Activated CD4-positive, alpha-beta memory T cell treated with anti-CD3 and anti-CD28 coated beads, Interleukin-2, amount 10 ng/mL, durations not matched to agents 7 days and 5 days (primary cell): Measurements from ENCODE around the gene CNDP1. TPM values are rescaled to one million over a fixed set of nuclear protein-coding genes. Genes with fewer than 3 reads are reported as not detected.

Source experiments
- CTCF ChIA-PET: fragments of 350-600 bp; sonication (Branson Sonifier 250); formaldehyde crosslinking; loops from one replicate; lab custom pipeline; 2021; ENCODE audit warnings: antibody characterized with exemption, inconsistent platforms; lab: Charles Lee
- POLR2A ChIA-PET: fragments of 350-600 bp; sonication (Branson Sonifier 250); formaldehyde crosslinking; loops from one replicate; lab custom pipeline; 2021; ENCODE audit warnings: antibody characterized with exemption; lab: Charles Lee
- DNase-seq: peaks from one replicate; pipeline ENCODE4 v3.0.0-alpha.2; 2020
- H3K27ac Mint-ChIP-seq: one replicate; pipeline ENCODE4 v1.8.0; 2021; ENCODE audit warnings: mild to moderate bottlenecking, mixed read lengths
- H3K27me3 Mint-ChIP-seq: one replicate; pipeline ENCODE4 v1.8.0; 2021; ENCODE audit warnings: mixed read lengths
- H3K36me3 Mint-ChIP-seq: one replicate; pipeline ENCODE4 v1.8.0; 2021; ENCODE audit warnings: low read depth, mixed read lengths
- H3K4me1 Mint-ChIP-seq: one replicate; pipeline ENCODE4 v1.8.0; 2021; ENCODE audit warnings: mixed read lengths
- H3K4me3 Mint-ChIP-seq: one replicate; pipeline ENCODE4 v1.8.0; 2021; ENCODE audit warnings: mild to moderate bottlenecking, mixed read lengths
- H3K9me3 Mint-ChIP-seq: one replicate; pipeline ENCODE4 v1.8.0; 2021; ENCODE audit warnings: mixed read lengths
- total RNA-seq, 2 experiments: library from RNA; stranded (reverse); gene quantifications; one replicate each; pipeline ENCODE4 v1.2.3, GENCODE V29; 2021

CNDP1 gene
- total RNA-seq, 2 experiments from 2014 or later, result not detected

DNA sequence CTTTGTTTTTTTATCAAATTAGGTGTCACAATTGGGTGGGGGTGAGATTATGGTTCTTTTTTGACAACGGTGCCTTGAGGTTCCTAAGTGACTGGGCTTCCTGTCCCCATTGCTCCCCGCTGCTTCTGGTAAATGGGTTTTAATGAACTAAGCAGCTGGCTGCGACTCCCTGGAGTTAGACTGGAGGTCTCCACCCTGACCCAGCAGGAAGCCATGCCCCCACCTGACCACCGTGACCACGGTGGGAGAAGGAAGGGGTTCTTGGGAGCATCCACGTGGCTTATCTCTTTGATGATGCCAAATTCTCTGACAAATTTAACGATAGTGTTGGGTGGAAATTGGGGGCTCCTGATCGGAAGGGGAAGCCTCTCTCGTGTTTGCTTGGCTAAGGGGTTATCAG, 25.9 kb upstream of the CNDP1 start:
- Mint-ChIP-seq H3K9me3 (no peaks in the 10 kb centered on the region), H3K4me3 (no peak overlapping the region), H3K36me3 (peaks cover 66% of the 10 kb centered on the region), H3K27ac (no peak overlapping the region), H3K4me1 (no peaks in the 10 kb centered on the region), H3K27me3 (no peaks in the 10 kb centered on the region)
- CTCF ChIA-PET, result no interaction called here
- POLR2A ChIA-PET, result interaction anchor here (2.8 kb wide), 1 partner anchor 12 kb away, joined by 9 read pairs; the partner anchor contains the start of gene CNDP2
- DNase-seq, result no peak

DNA sequence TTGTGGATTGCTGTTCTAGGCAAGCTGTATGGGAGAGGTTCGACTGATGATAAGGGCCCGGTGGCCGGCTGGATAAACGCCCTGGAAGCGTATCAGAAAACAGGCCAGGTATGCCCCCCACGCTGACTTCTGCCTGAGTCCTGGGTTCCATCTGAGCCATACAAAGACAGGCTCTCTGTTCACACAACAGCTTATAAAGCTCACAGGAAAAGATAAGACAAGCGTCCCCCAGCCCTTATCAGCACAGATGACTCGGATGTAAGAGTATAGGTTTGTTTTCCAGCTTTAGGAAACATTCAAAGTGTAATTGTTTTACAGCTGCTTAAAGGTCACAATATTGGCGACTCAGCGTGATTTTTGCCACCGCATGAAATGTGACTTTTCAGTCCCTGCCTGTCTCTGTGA, 25.5 kb upstream of the CNDP1 start:
- peaks cover 62% of the 10 kb centered on the region for H3K36me3 Mint-ChIP-seq
- H3K27me3 Mint-ChIP-seq, result no peaks in the 10 kb centered on the region
- no peaks in the 10 kb centered on the region for H3K9me3 Mint-ChIP-seq
- POLR2A ChIA-PET, result interaction anchor here (2.8 kb wide), 1 partner anchor 12 kb away, joined by 9 read pairs; the partner anchor contains the start of gene CNDP2
- H3K4me1 Mint-ChIP-seq, result no peaks in the 10 kb centered on the region
- H3K4me3 Mint-ChIP-seq, result no peak overlapping the region
- H3K27ac Mint-ChIP-seq, result no peak overlapping the region
- CTCF ChIA-PET, result interaction anchor here (1.2 kb wide), 1 partner anchor 43 kb away, joined by 3 read pairs; no protein-coding TSS in a partner anchor
- DNase-seq, result no peak

DNA sequence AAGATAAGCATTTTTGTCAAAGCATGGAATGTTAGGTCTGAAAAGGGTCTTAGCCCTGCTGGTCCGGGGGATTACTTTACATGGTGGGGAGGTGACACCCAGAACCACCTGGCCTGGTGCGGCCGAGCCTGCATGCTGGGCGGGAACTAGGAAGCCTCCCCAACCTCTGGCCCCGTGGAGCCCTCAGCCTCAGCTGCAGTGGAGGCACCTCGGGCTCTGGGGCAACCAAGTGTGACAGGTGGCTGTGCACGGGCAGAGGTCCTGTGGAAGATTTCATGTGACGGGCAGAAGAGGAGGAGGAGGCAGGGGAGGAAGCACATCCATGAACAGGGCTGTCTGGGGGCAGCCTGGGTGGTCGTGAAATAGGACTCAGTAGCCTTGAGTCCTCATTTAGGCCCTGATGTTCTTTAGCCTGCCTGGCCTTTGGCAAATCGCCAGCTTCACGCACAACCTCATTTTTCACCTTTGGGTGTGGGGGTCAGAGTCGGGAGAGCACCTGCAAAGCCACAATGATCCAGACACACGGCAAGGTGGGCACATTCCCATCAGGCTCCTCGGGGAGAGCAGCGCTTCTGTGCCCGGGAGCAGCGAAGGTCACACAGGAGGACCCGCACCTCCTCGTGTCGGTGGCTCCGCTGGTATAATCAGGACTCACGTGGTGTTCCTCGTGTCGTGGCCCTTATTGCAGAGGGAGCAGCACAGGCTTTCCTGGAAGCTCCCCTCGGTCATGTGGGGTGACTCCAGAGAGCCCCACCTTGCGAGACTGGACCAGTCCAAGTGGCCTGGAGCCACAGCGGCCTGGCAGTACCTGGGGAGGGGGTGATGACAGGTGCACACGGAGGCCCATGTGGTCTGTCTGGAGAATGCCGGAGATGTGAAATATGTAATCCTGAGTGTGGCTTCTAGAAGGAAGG, 24.2 kb upstream of the CNDP1 start:
- Mint-ChIP-seq H3K36me3 (peaks cover 64% of the 10 kb centered on the region), H3K4me1 (no peaks in the 10 kb centered on the region), H3K27me3 (no peaks in the 10 kb centered on the region), H3K27ac (no peak overlapping the region), H3K9me3 (no peaks in the 10 kb centered on the region), H3K4me3 (no peak overlapping the region)
- ChIA-PET CTCF (interaction anchor here (1.2 kb wide), 1 partner anchor 42 kb away, joined by 3 read pairs; no protein-coding TSS in a partner anchor), POLR2A (interaction anchor here (1.5 kb wide), 1 partner anchor 10 kb away, joined by 5 read pairs; no protein-coding TSS in a partner anchor)
- DNase-seq, result no peak

DNA sequence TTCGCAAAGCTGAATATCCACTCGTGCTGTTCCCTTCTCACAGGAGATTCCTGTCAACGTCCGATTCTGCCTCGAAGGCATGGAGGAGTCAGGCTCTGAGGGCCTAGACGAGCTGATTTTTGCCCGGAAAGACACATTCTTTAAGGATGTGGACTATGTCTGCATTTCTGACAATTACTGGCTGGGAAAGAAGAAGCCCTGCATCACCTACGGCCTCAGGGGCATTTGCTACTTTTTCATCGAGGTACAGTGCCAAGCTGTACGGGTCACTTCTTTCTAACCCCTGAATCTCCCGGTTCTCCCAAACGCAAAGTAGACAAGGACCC, 23.6 kb upstream of the CNDP1 start:
- Mint-ChIP-seq H3K4me1 (no peaks in the 10 kb centered on the region), H3K36me3 (peaks cover 60% of the 10 kb centered on the region), H3K4me3 (no peak overlapping the region), H3K27ac (no peak overlapping the region), H3K9me3 (no peaks in the 10 kb centered on the region), H3K27me3 (no peaks in the 10 kb centered on the region)
- ChIA-PET CTCF (no interaction called here), POLR2A (interaction anchor here (1.5 kb wide), 1 partner anchor 11 kb away, joined by 5 read pairs; no protein-coding TSS in a partner anchor)
- no peak for DNase-seq

DNA sequence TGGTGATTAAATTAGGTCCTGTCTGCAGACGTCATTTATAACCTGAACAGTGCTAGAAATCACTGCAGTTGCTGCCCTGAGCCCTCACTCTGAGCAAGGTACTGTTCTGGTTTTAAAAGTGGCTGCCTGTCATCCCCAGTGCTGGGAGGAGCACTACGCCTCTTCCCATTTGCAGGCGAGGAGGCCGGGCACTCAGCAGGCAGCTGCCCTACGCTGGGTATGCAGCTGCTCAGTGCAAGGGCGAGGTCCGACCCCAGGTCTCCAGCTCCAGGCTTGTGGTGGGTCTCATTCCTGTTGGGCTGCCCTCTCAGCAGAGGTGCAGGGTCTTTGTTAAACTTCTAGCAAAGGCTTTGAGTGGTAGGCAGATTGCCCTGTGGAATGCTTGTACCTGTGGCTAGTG, 22.5 kb upstream of the CNDP1 start:
- H3K4me1 Mint-ChIP-seq, result no peaks in the 10 kb centered on the region

DNA sequence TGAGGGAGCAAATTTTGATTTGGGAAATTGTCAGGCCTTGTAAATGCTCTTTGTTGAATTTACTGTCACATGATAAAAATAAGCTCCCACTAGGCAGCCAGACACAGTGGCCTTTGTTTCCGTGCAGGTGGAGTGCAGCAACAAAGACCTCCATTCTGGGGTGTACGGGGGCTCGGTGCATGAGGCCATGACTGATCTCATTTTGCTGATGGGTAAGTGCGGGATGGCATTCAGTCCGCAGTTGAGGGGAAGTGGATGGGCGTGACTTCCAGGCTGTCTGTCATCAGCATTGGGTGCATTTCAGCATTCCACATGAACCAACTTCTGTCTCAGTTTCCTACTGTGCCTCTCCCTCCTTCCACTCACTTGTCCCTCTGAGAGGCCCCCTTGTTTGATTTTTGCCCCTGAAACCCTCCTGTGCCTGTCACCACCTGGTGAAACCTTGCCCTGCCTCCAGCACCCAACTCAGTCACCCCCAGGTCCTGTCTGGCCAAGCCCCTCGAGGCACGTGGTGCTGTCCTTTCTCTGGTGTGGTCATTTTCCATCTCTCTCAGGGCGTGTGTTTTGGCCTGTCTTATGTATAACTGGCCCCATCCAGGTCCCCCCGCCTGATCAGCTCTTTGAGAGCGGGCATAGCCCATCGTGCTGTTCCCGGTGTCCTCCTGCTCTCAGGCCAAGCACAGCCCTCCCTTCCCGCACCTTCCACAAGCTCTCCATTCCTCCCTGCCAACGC, 21.8 kb upstream of the CNDP1 start:
- no peaks in the 10 kb centered on the region for H3K4me1 Mint-ChIP-seq
- no peak overlapping the region for H3K27ac Mint-ChIP-seq
- DNase-seq, result no peak
- H3K36me3 Mint-ChIP-seq, result peaks cover 50% of the 10 kb centered on the region
- no peaks in the 10 kb centered on the region for H3K9me3 Mint-ChIP-seq
- no peak overlapping the region for H3K4me3 Mint-ChIP-seq
- POLR2A ChIA-PET, result no interaction called here
- CTCF ChIA-PET, result interaction anchor here (1.2 kb wide), 1 partner anchor 19 kb away, joined by 3 read pairs; no protein-coding TSS in a partner anchor
- H3K27me3 Mint-ChIP-seq, result no peaks in the 10 kb centered on the region

More for the DNA sequence above, 22.5 kb upstream of the CNDP1 start:
- ChIA-PET POLR2A (no interaction called here), CTCF (interaction anchor here (1.2 kb wide), 1 partner anchor 18 kb away, joined by 3 read pairs; no protein-coding TSS in a partner anchor)
- peaks cover 53% of the 10 kb centered on the region for H3K36me3 Mint-ChIP-seq
- H3K27ac Mint-ChIP-seq, result no peak overlapping the region
- no peak for DNase-seq
- H3K9me3 Mint-ChIP-seq, result no peaks in the 10 kb centered on the region
- H3K4me3 Mint-ChIP-seq, result no peak overlapping the region
- no peaks in the 10 kb centered on the region for H3K27me3 Mint-ChIP-seq

DNA sequence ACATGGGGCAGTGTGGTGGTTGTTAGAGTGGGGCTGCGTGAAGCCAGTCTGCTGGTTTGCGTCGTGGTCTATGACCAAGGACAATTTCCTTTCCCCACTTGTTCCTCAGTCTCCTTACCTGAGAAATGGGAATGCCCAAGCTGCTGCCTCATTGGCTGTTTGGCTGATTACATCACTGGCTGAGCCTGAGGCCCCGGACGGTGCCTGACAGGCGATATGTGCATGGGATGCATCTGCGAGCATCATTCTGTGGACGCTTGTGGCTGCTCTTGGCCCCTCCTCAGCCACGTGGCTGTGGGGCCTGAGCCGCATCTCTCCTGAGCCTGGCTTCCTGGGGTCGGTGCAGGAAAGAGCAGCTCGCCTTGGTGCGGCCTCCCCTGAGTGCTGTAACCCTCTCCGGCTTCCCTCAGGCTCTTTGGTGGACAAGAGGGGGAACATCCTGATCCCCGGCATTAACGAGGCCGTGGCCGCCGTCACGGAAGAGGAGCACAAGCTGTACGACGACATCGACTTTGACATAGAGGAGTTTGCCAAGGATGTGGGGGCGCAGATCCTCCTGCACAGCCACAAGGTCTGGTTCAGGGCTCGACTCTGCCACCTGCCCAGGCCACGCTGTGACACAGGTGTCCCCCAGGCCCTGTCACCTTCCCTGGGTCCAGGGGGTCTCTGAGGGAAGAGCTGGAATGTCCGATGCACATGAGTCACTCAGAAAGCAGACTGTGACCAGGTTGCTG, 21.0 kb upstream of the CNDP1 start:
- H3K27me3 Mint-ChIP-seq, result no peaks in the 10 kb centered on the region
- CTCF ChIA-PET, result no interaction called here
- H3K27ac Mint-ChIP-seq, result no peak overlapping the region
- peaks cover 46% of the 10 kb centered on the region for H3K36me3 Mint-ChIP-seq
- DNase-seq, result no peak
- POLR2A ChIA-PET, result no interaction called here
- no peaks in the 10 kb centered on the region for H3K9me3 Mint-ChIP-seq
- no peak overlapping the region for H3K4me3 Mint-ChIP-seq
- H3K4me1 Mint-ChIP-seq, result no peaks in the 10 kb centered on the region

DNA sequence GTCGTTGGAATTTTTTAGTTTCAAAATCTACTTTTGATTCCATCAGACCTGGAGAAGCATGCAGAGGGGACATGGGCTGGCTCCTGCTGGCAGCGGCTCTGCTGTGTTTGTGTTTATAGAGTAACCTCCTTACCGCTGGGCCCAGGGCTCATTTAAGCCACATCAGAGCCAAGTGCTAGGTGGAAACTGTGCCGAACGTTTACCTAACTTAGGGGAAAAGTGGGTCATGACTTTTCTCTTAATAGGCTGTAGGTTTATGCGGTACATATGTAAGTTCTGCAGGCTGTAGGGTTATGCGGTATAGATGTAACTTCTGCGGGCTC, 20.5 kb upstream of the CNDP1 start:
- no peaks in the 10 kb centered on the region for H3K9me3 Mint-ChIP-seq
- CTCF ChIA-PET, result no interaction called here
- no peak overlapping the region for H3K4me3 Mint-ChIP-seq
- H3K27ac Mint-ChIP-seq, result no peak overlapping the region
- DNase-seq, result no peak
- H3K27me3 Mint-ChIP-seq, result no peaks in the 10 kb centered on the region
- H3K36me3 Mint-ChIP-seq, result peaks cover 42% of the 10 kb centered on the region
- POLR2A ChIA-PET, result no interaction called here
- H3K4me1 Mint-ChIP-seq, result no peaks in the 10 kb centered on the region

DNA sequence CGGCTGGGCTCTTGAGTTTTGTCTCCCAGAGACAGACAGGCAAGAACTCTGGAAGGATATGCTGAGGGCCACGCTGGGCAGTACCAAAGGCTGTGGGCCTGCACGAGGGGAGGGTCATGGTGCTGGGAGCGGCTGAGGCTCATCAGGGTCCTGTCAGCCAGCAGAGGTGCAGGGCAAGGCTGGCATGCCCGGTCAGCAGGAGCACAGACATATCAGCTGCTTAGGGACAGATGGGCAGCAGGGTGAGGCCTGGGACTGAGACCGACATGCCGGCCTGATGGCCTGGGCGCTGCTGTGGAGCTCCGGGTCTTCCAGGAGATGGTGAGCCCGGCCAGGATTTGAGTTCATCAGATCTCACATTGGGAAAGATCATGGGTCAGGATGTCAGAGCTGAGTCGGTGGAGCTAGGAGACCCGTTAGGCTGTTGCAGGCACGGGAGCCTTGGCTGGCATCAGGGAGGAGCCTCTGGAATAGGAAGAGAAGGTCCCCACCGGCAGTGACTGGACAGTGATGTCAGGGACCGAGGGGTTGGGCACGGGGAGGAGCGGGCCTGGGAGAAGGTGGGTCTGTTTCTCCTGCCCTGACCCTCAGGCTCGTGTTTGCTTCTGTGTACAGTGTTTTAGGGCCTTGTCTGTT, 19.3 kb upstream of the CNDP1 start:
- no peaks in the 10 kb centered on the region for H3K27me3 Mint-ChIP-seq
- peaks cover 48% of the 10 kb centered on the region for H3K36me3 Mint-ChIP-seq
- H3K4me3 Mint-ChIP-seq, result no peak overlapping the region
- DNase-seq, result no peak
- no peak overlapping the region for H3K27ac Mint-ChIP-seq
- no peaks in the 10 kb centered on the region for H3K4me1 Mint-ChIP-seq
- ChIA-PET CTCF (no interaction called here), POLR2A (no interaction called here)
- no peaks in the 10 kb centered on the region for H3K9me3 Mint-ChIP-seq

DNA sequence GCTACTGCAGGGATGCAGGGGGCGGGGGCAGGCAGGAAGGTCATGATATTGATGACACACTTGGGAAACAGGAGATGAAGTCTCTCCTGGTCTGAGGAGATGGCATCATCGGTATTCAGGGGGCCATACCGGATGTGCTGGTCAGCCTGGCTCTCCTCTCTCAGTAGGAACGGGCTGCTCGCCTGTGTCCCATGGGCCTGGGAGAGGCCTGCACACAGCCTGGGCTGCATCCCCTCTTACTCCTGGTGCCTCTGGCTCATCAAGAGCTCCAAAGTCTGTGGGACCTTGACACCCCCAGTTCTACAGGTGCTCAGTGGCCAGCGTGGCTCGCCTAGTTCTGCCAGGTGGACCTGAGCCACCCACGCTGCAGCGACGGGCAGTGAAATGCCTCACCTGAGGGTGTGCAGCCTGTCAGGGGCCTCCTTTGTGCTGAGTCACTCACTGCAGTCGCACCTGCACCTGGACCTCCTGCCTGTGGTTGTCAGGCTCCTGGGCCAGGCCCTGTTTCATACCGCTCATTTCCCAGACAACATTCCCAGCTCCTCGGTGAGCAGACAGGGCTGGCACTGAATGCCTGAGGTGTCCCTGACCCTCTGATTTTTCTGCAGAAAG, 18.6 kb upstream of the CNDP1 start:
- Mint-ChIP-seq H3K9me3 (no peaks in the 10 kb centered on the region), H3K27me3 (no peaks in the 10 kb centered on the region), H3K27ac (no peak overlapping the region), H3K4me3 (no peak overlapping the region), H3K4me1 (no peaks in the 10 kb centered on the region), H3K36me3 (peaks cover 49% of the 10 kb centered on the region)
- POLR2A ChIA-PET, result no interaction called here
- no peak for DNase-seq
- CTCF ChIA-PET, result no interaction called here

DNA sequence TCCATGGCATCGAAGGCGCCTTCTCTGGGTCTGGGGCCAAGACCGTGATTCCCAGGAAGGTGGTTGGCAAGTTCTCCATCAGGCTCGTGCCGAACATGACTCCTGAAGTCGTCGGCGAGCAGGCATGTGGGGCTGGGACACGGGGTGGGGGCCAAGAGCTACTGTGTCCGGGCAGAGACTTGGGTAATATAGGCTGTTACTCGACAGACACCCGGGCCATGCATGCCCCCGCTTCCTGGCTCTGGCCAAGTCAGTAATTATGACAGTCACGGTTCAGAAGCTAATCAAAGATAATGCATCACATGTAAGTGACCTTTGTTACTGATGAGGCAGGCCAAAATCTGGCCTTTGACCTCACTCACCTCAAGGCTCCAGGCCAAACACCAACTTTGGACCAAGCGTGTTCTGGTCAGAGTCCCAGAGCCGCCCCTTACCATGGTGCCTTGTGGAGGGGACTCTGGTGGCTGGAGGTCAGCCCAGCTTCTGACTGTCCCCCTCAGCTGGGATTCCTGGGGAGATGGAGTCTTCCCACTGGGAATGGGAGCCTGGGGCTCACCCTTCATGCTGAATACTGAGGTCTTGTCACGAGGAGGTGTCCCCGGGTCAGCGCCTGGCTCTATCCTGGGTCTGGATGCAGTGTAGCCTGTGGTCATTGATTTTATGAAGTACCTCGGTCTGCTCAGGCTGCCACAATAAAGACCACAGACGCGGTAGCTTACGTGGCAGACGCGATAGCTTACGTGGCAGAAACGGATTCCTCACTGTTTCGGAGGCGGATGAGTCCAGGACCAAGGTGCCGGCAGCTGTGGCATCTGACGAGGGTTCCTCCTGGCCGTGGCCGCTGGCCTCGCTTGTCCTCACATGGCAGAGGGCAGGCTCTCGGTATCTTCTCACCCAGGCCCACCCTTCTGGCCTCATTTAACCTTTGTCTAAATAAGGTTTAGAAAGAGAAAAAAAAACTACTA, 17.7 kb upstream of the CNDP1 start:
- no peak overlapping the region for H3K4me3 Mint-ChIP-seq
- no peaks in the 10 kb centered on the region for H3K27me3 Mint-ChIP-seq
- POLR2A ChIA-PET, result no interaction called here
- H3K4me1 Mint-ChIP-seq, result no peaks in the 10 kb centered on the region
- CTCF ChIA-PET, result no interaction called here
- no peak overlapping the region for H3K27ac Mint-ChIP-seq
- H3K36me3 Mint-ChIP-seq, result peaks cover 50% of the 10 kb centered on the region
- no peak for DNase-seq
- no peaks in the 10 kb centered on the region for H3K9me3 Mint-ChIP-seq
